Adipose tissue (tissue), 3 donors: Measurements from ENCODE around the gene ITGA5. TPM values are rescaled to one million over a fixed set of nuclear protein-coding genes. Genes with fewer than 3 reads are reported as not detected.

Experiments used
- H3K27ac ChIP-seq: one replicate; pipeline ENCODE4 v1.5.1; 2013; ENCODE audit warnings: low read depth, low read length
- whole genome bisulfite sequencing, 3 donors: extraction: QIAGEN DNeasy Blood & Tissue Kit; methylation state at CpG; one replicate each; pipeline ENCODE4 v1.1.7; 2013; 5-methylcytosine and 5-hydroxymethylcytosine counted together
- polyA plus RNA-seq, 3 donors: library from polyadenylated mRNA; stranded (reverse); fragments of 200-250 nt; gene quantifications; one replicate each; pipeline ENCODE4 v1.2.3, GENCODE V29; 2013
- donor health status: healthy with polysubstance abuse.
- donor health status: Bipolar disorder and iron deficiency.
- donor health status: healthy.

Gene ITGA5
- polyA plus RNA-seq, 3 donors: 17.6 to 79.0 (median 61.3) TPM

DNA sequence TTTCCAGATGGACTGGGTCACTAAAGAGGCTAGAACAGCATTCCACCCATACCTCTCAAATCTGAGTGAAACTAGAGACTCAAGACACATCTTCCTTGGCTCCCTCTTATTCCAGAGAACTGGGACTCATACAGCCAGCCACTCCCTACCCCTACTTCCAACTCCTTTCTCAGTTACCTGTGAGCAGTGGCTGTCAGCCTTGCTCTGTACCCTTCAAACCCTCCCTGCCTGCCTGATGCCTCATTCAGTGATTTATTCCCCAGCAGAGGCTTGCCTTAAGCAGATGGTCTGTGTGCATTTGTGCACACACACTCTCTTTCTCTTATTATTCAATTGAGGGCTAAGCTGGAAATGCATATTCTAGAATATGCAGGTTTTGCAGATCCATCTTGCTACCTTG, 69.4 kb downstream of the ITGA5 start:
- H3K27ac ChIP-seq: no peak overlapping the region

DNA sequence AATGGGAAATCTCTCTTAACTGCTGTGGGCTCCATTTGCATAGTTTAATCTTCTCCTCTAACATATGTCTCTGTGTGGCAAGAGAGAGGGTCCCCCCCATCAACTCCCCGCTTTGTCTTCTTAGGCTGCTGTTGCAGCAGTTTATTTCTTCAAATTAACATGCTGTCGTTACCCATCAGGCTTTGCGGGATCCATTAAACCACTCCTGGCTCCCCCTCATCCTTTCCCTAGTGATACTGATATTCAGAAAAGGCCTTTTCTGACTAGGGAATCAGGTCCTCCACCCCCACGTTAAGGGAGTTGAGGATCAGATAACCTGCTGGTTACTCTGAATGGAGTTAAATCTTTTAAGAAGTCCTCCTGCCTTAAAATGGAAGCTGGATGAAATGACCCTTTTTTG, 70.0 kb downstream of the ITGA5 start:
- 80 to 87% (median 85%) methylated on average over 4 of the region's 4 CpGs for WGBS, 3 donors
- H3K27ac ChIP-seq: no peak overlapping the region

Other genes with a start within 250 kb of the ITGA5 start
- gene SMUG1, start 230.3 kb downstream of the ITGA5 start, polyA plus RNA-seq: 10 to 100 TPM; 17.2 to 54.5 (median 38.0) TPM
- gene CBX5, start 139.1 kb downstream of the ITGA5 start, polyA plus RNA-seq: 10 to 100 TPM in 1 of 3 donors, 1 to 10 TPM in 2; 5.6 to 12.4 (median 5.8) TPM
- 1,000 to 10,000 TPM in 2 of 3 donors, 100 to 1,000 TPM in 1; 617 to 1,512 (median 1,057) TPM for gene HNRNPA1, start 138.5 kb downstream of the ITGA5 start, polyA plus RNA-seq
- gene NFE2, start 118.3 kb downstream of the ITGA5 start, polyA plus RNA-seq: 10 to 100 TPM in 1 of 3 donors, 1 to 10 TPM in 1, under 1 TPM in 1; 0.28 to 10.6 (median 5.3) TPM
- 100 to 1,000 TPM in 2 of 3 donors, 10 to 100 TPM in 1; 77.5 to 102 (median 100) TPM for gene COPZ1, start 94.1 kb downstream of the ITGA5 start, polyA plus RNA-seq
- gene GPR84, start 54.8 kb downstream of the ITGA5 start, polyA plus RNA-seq: 1 to 10 TPM in 2 of 3 donors, under 1 TPM in 1; 0.24 to 3.5 (median 1.0) TPM
- gene ZNF385A, start 34.5 kb downstream of the ITGA5 start, polyA plus RNA-seq: 10 to 100 TPM in 2 of 3 donors, 1 to 10 TPM in 1; 2.3 to 23.8 (median 19.0) TPM
- 1 to 10 TPM in 1 of 3 donors, under 1 TPM in 2; 0.16 to 2.0 (median 0.46) TPM for gene GTSF1, start 54.3 kb upstream of the ITGA5 start, polyA plus RNA-seq
- 1 to 10 TPM; 1.4 to 8.4 (median 7.8) TPM for gene NCKAP1L, start 78.5 kb upstream of the ITGA5 start, polyA plus RNA-seq
- gene PDE1B, start 130.3 kb upstream of the ITGA5 start, polyA plus RNA-seq: 10 to 100 TPM in 2 of 3 donors, 1 to 10 TPM in 1; 4.2 to 51.2 (median 23.5) TPM
- gene PPP1R1A, start 169.4 kb upstream of the ITGA5 start, polyA plus RNA-seq: 100 to 1,000 TPM in 2 of 3 donors, 10 to 100 TPM in 1; 26.1 to 309 (median 212) TPM
- not detected for gene LACRT, start 215.6 kb upstream of the ITGA5 start, polyA plus RNA-seq
- gene DCD, start 229.1 kb upstream of the ITGA5 start, polyA plus RNA-seq: not detected